Small intestine (tissue), 7 donors: ENCODE results near the gene SLC6A1. TPM values are rescaled to one million over a fixed set of nuclear protein-coding genes. Genes with fewer than 3 reads are reported as not detected.

Experiments used
- DNase-seq, 2 donors: peaks; one replicate each; pipeline versions ENCODE4 v3.0.0 to v3.0.0-alpha.2; 2013
- FAIRE-seq: peaks from 2 replicates; lab custom pipeline; 2012; peaks lifted over from hg19 to GRCh38; lab: Jason Lieb, UNC
- H3K27ac ChIP-seq, 3 donors: one replicate each; pipeline ENCODE4 v1.5.1; 2013; ENCODE audit warnings: low read length in 2 of 3, mild to moderate bottlenecking in 2 of 3, control low read depth in 1 of 3, inconsistent platforms in 1 of 3, low read depth in 1 of 3, moderate library complexity in 1 of 3
- H3K27me3 ChIP-seq, 3 donors: one replicate each; pipeline ENCODE4 v1.6.1; 2013; ENCODE audit warnings: low read length in 3 of 3, inconsistent platforms in 1 of 3; ENCODE audit not compliant: control insufficient read depth in 3 of 3, insufficient read depth in 3 of 3
- H3K36me3 ChIP-seq, 3 donors: one replicate each; pipeline ENCODE4 v1.6.1; 2013; ENCODE audit warnings: low read length in 3 of 3, inconsistent platforms in 1 of 3, low read depth in 1 of 3, mild to moderate bottlenecking in 1 of 3, moderate library complexity in 1 of 3; ENCODE audit not compliant: control insufficient read depth in 3 of 3, insufficient read depth in 2 of 3
- H3K4me1 ChIP-seq, 3 donors: one replicate each; pipeline ENCODE4 v1.6.1; 2013; ENCODE audit warnings: low read length in 2 of 3, inconsistent platforms in 1 of 3, low read depth in 1 of 3, mild to moderate bottlenecking in 1 of 3, moderate library complexity in 1 of 3; ENCODE audit not compliant: control insufficient read depth in 3 of 3, insufficient read depth in 2 of 3
- H3K4me3 ChIP-seq, 3 donors: one replicate each; pipeline ENCODE4 v1.5.1; 2013; ENCODE audit warnings: low read length in 3 of 3, control low read depth in 1 of 3, inconsistent platforms in 1 of 3, low read depth in 1 of 3, mild to moderate bottlenecking in 1 of 3, moderate library complexity in 1 of 3
- H3K9me3 ChIP-seq, 2 donors: one replicate each; pipeline ENCODE4 v1.6.1; 2013; ENCODE audit warnings: low read depth in 1 of 2, low read length in 1 of 2; ENCODE audit not compliant: control insufficient read depth in 2 of 2, insufficient read depth in 1 of 2
- WGBS, 3 donors: extraction: QIAGEN DNeasy Blood & Tissue Kit; methylation state at CpG; one replicate each; pipeline ENCODE4 v1.1.7; 2013; 5-methylcytosine and 5-hydroxymethylcytosine counted together
- polyA plus RNA-seq, 4 donors: library from polyadenylated mRNA; stranded (reverse) in 3 of 4; unstranded in 1 of 4; fragments of 200-250 nt in 3 of 4; fragments of 120-200 nt in 1 of 4; gene quantifications; one replicate each; pipeline versions ENCODE4 v1.2.1 to v1.2.3, GENCODE V29; 2013
- donor health status: healthy with polysubstance abuse.
- donor health status: control.
- donor health status: control.
- donor health status: Bipolar disorder and iron deficiency.
- donor health status: healthy.

SLC6A1 gene
- polyA plus RNA-seq, 4 donors, result 0.27 to 0.72 TPM; not detected in 2

DNA sequence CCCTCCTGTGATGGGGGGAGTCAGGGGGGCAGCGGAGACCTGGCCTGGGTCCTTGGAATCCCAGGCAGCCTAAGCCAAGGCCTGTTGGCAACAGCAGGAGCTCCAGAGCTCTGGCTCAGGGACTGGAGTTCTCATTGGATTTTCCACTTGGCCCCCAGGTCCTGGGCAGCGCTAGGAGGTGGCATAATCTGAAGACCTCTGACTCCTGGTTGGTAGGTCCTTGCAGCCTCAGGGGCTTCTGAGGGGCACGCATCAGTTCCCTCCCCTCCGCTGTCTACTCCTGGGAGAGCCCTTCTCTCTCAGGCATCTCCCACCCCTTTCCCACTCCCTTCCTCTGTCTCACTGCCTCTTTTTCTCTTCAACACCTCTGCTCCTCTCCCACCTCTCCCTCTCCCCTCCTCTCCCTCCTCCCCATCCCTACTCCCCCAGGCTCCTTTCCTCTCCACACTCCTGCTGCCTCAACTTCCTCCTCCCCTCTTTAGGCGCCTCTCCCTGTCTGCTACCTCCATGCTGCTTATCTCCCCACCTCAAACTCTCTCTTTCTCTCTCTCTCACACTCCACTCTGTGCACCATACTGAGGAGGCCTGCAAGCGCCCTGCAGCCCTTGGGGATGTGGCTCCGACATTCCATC is 41.1 kb upstream of the SLC6A1 start:
- FAIRE-seq, result no peak
- H3K4me3 ChIP-seq, result no peak overlapping the region
- no peaks in the 10 kb centered on the region for H3K9me3 ChIP-seq
- WGBS, 3 donors, result 75 to 82% (median 81%) methylated on average over 7 of the region's 7 CpGs
- H3K27me3 ChIP-seq, result no peaks in the 10 kb centered on the region
- H3K36me3 ChIP-seq, result no peaks in the 10 kb centered on the region
- no peak for DNase-seq
- no peak overlapping the region for H3K27ac ChIP-seq
- H3K4me1 ChIP-seq, result no peaks in the 10 kb centered on the region

DNA sequence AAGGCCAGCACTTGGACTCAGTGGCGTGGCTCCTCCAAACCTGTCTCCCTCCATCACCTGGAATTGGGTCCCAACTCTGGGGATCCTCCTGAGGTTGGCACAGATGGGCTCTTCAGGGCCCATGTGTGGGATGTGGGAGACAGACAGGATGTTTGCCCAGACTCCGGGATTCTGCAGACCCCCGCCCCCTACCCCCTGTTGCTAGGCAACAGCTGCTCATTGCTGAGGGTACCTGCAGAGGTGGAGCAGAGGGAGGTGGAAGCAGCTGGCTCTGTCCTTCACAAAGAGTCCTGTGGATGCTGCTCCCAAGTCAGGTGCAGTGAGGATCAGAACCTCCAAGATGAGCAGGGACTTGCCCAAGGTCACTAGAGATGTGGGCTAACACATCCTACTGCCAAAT is 40.0 kb upstream of the SLC6A1 start:
- Histone ChIP-seq H3K4me1 (no peaks in the 10 kb centered on the region), H3K27me3 (no peaks in the 10 kb centered on the region), H3K4me3 (no peak overlapping the region), H3K36me3 (no peaks in the 10 kb centered on the region), H3K27ac (no peak overlapping the region), H3K9me3 (no peaks in the 10 kb centered on the region)
- WGBS, 3 donors, result 61 to 70% (median 69%) methylated on average over 3 of the region's 3 CpGs
- no peak for FAIRE-seq
- no peak for DNase-seq

DNA sequence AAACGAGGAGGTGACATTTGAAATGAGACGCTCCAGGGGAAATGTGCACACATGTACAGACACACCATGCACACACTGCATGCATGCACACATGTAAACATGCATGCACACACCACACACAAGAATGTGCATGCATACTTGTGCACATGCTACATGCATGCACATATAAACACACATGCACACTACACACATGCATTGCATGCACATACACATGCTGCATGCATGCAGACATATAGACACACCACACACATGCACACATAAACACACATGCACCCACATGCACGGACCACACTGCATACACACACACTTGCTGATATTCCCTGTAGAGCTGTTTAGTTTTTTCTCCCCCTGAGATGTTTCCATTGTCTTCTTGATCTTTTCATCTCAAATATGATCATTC is 37.8 kb upstream of the SLC6A1 start:
- no peak for FAIRE-seq
- no peak overlapping the region for H3K27ac ChIP-seq
- H3K9me3 ChIP-seq, result no peaks in the 10 kb centered on the region
- H3K4me3 ChIP-seq, result no peak overlapping the region
- H3K36me3 ChIP-seq, result no peaks in the 10 kb centered on the region
- no peaks in the 10 kb centered on the region for H3K4me1 ChIP-seq
- peaks cover 0 to 3% (median 0%) of the 10 kb centered on the region in 3 donors for H3K27me3 ChIP-seq
- no peak for DNase-seq
- WGBS, 3 donors, result 69 to 80% (median 72%) methylated on average over 3 of the region's 3 CpGs

DNA sequence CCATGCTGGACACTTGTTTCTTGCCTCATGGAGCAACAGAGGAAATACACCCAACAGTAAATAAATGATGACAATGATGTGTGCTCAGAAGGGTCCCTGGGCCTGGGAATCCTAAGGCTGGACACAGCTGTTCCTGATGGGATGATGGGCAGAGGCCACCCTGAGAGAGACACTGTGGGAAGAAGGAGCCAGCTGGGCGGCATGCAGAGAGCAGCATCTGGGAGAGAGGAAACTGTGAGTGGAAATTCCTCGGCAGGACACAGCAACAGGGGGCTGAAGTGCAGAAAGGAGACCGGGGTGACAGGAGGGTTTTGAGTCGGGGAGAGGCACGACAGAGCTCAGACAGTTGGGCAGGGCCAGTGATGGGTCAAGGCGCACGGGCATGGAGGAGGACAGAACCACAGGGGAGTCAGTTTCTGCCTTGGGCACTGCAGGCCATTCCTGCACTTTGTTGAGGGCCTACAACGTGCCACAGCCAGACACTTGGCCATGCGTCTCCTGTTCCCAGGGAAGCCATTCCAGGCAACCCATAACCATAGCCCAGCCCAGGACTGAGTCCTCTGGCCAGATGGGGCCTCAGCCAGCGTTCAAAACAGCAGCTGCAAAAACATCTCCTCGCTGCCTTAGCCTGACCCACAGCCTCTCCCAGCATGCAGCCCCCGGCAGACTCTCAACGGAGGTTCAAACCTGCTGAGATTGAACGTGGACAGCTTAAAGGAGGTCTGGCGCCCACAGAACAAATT is 36.7 kb upstream of the SLC6A1 start:
- H3K9me3 ChIP-seq, result no peaks in the 10 kb centered on the region
- H3K27me3 ChIP-seq, result peaks cover 0 to 3% (median 0%) of the 10 kb centered on the region in 3 donors
- WGBS, 3 donors, result 63 to 84% (median 76%) methylated on average over 14 to 15 of the region's 15 CpGs
- DNase-seq (no peak), FAIRE-seq (no peak)
- H3K4me1 ChIP-seq, result no peaks in the 10 kb centered on the region
- H3K27ac ChIP-seq, result no peak overlapping the region
- no peaks in the 10 kb centered on the region for H3K36me3 ChIP-seq
- H3K4me3 ChIP-seq, result no peak overlapping the region

DNA sequence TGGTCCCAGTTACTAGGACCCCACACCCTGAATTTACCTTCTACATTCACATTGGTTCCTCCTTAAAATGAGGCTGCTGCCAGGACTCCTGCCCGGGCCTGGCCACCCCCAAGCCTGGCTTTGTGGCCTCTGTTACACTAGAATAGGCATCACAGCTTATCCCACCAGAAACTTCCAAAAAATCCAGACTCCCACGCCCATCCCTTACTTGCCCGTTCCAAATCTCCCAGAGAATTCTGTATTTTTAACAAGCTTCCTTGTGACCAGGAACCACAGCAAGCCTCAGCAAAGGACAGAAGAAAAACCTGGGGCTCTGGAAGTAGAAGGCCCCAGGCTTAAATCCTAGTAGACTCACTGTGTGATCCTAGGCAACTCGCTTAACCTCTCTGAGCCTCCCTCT is 36.0 kb upstream of the SLC6A1 start:
- Histone ChIP-seq H3K27me3 (peaks cover 0 to 3% (median 0%) of the 10 kb centered on the region in 3 donors), H3K4me3 (no peak overlapping the region), H3K9me3 (no peaks in the 10 kb centered on the region), H3K27ac (no peak overlapping the region), H3K4me1 (no peaks in the 10 kb centered on the region), H3K36me3 (no peaks in the 10 kb centered on the region)
- WGBS, 3 donors, result 70 to 86% (median 73%) methylated on average over 4 of the region's 4 CpGs
- DNase-seq, result no peak
- no peak for FAIRE-seq

DNA sequence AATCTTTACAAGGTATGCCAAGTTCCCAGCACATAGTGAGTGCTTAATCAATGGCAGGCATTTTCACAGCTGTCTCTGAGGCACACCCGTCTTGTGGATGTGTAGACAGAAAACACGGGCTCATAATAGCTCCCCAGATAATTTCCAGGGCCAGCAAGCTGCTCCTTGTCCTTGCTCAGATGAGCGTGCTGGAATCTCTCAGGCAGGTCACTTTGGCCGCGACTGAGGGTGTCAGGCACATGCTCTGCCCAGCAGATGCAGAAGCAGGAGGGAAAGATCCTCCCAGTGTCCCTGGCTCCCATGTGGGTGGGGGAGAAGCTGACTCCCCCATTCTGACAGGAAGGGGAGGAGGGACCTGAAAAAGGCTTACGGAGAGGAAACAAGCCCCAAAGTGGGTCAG is 35.6 kb upstream of the SLC6A1 start:
- FAIRE-seq (no peak), DNase-seq (no peak)
- no peaks in the 10 kb centered on the region for H3K4me1 ChIP-seq
- peaks cover 0 to 3% (median 0%) of the 10 kb centered on the region in 3 donors for H3K27me3 ChIP-seq
- 39 to 57% (median 54%) methylated on average over 6 of the region's 6 CpGs for WGBS, 3 donors
- no peaks in the 10 kb centered on the region for H3K36me3 ChIP-seq
- H3K9me3 ChIP-seq, result no peaks in the 10 kb centered on the region
- H3K4me3 ChIP-seq, result no peak overlapping the region
- H3K27ac ChIP-seq, result no peak overlapping the region

DNA sequence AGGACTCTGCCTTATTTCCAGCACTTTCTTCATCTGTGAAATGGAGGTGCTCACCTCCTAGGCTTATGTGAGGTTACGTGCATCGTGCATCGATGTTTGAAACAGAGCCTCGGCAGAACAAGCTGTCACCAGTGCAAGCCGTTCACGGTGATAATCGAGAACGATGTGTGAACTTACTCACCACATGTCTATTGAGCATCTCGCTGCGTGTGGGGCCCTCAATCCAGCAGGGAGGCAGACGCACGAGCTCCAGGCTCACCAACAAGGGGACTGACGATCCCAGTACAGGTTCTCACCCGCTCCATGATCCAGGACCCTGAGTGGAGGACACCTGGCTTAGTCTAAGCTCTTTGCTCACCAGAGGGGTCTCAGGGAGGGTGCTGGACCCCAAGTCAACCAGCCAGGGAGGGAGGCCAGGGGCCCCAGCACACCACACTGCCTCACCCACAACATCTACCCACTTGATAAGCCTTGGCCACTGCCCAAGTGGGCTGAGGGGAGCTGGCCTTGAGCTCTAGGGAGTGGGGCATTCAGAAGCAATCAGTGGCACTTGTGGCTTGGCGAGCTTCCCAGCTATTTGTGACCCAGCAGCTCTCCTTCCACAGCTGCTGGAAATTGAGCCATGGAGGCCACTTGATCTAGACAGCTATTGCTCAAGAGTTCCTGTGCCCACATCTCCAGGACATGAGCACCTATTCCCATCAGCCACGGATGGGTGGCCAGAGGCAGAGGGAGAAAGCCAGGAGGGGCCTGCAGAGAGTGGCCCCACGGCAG is 34.4 kb upstream of the SLC6A1 start:
- Histone ChIP-seq H3K27me3 (peaks cover 0 to 3% (median 0%) of the 10 kb centered on the region in 3 donors), H3K27ac (no peak overlapping the region), H3K4me1 (no peaks in the 10 kb centered on the region), H3K9me3 (no peaks in the 10 kb centered on the region), H3K36me3 (no peaks in the 10 kb centered on the region), H3K4me3 (no peak overlapping the region)
- DNase-seq (peak in 1 of 2 donors; percentile 61), FAIRE-seq (no peak)
- WGBS, 3 donors, result 45 to 71% (median 45%) methylated on average over 17 of the region's 17 CpGs

DNA sequence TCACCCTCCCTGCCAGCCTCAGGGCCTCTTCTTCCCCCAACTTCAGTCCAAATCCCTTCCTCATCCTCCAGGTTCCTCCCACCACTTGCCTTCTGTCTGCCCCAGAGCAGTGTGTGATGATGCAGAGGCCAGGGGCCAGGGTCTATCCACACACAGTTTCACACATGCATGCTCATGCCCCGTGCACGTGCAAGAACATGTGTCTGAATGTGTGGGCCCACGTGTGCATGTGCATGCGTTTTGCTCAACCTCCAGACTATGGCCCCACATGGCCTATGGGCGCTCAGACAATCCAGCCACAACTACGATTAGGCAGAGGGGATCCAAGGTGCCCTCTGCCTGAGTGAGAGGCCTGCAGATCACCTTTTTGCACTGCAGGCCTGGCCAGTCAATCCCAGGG is 32.3 kb upstream of the SLC6A1 start:
- WGBS, 3 donors, result 86 to 91% (median 90%) methylated on average over 6 of the region's 6 CpGs
- no peak overlapping the region for H3K27ac ChIP-seq
- no peaks in the 10 kb centered on the region for H3K36me3 ChIP-seq
- H3K27me3 ChIP-seq, result peaks cover 0 to 3% (median 0%) of the 10 kb centered on the region in 3 donors
- no peak for DNase-seq
- H3K9me3 ChIP-seq, result no peaks in the 10 kb centered on the region
- H3K4me3 ChIP-seq, result no peak overlapping the region
- FAIRE-seq, result no peak
- no peaks in the 10 kb centered on the region for H3K4me1 ChIP-seq
